Measurements from ENCODE around the gene CHKA.

DNA sequence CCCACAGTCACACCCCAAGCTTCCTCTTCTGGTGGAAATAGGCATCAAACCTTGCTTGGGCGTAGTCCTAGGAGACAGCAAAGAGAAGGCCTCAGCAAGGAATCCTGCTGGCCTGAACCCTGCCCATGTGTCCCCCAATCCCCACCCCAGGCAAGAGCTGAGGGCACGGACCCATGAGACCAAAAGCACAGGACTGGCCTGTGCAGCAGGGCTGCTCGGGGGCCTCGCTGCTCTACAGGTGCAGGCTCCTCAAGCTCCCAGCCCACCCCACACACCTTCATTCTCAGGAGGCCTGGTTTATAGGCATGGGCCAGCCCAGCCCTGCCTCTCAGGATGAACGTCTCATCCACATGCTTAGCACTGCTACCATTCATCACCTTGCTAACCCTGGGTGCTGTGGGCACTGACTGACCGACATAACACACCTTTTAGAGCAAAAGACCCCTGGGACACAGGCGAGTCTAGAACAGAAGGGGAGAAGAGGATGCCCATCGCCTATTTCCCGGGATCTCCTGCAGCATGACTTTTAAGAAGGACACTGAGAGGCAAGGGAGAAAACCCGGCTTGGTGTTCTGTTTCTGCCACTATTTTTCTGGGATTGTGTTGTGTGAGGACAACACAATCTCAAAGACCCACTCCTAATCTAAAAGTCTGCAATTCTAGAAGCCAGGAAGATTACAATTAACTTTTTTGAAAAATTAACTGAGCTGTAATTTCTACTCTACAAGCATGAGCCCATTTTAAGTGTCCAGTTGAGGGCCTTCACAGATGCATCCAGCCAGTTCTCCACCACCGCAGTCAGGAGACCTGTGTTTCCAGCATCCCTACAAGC, 67.0 kb downstream of the CHKA start:
- peak; percentile 81 for TF ChIP-seq POLR2AphosphoS5 (IDR thresholded peaks at IDR 0.05; ENCODE audit: low read depth)
- TF ChIP-seq, protein P1, sequence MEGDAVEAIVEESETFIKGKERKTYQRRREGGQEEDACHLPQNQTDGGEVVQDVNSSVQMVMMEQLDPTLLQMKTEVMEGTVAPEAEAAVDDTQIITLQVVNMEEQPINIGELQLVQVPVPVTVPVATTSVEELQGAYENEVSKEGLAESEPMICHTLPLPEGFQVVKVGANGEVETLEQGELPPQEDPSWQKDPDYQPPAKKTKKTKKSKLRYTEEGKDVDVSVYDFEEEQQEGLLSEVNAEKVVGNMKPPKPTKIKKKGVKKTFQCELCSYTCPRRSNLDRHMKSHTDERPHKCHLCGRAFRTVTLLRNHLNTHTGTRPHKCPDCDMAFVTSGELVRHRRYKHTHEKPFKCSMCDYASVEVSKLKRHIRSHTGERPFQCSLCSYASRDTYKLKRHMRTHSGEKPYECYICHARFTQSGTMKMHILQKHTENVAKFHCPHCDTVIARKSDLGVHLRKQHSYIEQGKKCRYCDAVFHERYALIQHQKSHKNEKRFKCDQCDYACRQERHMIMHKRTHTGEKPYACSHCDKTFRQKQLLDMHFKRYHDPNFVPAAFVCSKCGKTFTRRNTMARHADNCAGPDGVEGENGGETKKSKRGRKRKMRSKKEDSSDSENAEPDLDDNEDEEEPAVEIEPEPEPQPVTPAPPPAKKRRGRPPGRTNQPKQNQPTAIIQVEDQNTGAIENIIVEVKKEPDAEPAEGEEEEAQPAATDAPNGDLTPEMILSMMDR (IDR thresholded peaks at IDR 0.05; ENCODE audit: insufficient read depth, low read length) = no peak
- TF ChIP-seq GABPA (IDR thresholded peaks at IDR 0.05; ENCODE audit: low read depth) = no peak

Measured in HL-60 (cell line).